Stimulated activated CD8-positive, alpha-beta memory T cell treated with anti-CD3 and anti-CD28 coated beads, Interleukin-7, amount 100 ng/mL, for 48 hours (primary cell): ENCODE results near the gene IL21R.
A peak's percentile ranks its signal among the peaks of the same experiment; 100 is the strongest.

ENCODE experiments used
- DNase-seq, 2 donors: peaks; one replicate each; pipeline ENCODE4 v3.0.0-alpha.2; 2020; ENCODE audit warnings: low read depth in 1 of 2; ENCODE audit errors: extremely low read depth in 1 of 2

IL21R gene

DNA sequence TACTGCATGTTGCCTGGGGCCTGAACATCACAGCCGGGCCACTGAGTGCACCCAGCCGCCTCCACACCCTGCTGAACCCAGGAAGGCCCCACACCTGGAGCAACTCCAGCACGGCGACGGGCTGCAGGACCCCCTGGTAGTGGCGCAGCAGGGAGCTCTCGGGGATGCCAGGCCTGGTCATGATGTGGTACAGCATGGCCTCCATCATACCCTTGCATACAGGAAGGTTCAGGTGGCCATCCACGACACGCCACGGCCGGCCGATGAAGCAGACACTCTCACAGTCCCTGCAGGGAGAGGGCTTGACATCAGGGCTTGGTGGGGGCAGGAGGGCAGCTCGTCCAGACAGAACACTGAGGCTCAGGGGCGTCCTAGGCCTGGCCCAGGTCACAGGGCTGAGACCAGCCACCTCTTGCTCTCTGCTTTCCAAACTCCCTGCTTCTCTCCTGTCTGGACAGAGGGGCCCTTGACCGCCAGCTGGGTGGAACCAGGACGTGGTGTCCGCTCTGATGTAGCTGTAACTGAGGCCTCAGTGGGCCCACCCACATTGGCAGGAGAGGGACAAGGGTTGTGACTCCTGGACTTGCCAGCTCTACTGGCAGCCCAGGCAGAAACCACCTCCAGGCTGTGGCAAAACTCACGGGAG, 60.3 kb downstream of the IL21R start:
- DNase-seq, result no peak

DNA sequence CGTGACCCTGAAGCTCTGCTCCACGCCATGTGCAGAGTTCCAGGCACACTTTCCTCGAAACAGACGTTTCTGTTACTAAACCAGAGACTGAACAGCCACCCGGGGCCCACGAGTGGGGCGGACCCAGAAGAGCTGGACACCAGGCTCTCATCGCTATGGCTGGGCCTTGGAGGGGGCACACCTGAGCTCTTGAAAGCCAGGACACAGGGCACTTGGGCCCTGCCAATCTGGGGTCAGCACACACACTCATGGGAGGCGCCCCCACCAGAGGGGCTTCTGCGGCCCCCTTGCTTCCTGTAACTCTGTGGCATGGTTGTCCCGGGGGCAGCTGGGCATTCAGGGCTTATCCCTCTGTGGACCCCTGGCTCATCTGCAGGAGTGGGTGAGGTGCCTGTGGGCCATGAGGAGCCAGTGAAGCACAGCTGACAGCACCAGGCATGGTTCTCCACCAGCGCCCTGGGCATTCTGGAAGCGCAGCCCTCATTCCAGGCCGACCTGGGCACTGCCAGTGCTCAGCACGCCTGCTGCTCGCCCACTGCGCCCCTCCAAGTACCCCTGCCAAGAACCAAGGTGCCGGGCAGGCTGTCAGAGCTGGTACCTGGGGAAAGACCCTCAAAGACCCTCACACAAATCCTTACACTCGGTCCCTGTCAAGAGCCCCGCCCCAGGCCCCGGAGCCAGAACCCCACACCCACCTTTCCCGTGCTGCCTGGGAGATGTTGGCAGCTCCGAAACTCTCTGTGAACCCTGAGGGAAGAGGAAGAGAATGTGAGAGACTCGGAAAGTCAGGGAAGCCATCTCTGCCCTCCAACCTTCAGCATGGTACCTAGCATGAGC, 61.1 kb downstream of the IL21R start:
- no peak for DNase-seq

DNA sequence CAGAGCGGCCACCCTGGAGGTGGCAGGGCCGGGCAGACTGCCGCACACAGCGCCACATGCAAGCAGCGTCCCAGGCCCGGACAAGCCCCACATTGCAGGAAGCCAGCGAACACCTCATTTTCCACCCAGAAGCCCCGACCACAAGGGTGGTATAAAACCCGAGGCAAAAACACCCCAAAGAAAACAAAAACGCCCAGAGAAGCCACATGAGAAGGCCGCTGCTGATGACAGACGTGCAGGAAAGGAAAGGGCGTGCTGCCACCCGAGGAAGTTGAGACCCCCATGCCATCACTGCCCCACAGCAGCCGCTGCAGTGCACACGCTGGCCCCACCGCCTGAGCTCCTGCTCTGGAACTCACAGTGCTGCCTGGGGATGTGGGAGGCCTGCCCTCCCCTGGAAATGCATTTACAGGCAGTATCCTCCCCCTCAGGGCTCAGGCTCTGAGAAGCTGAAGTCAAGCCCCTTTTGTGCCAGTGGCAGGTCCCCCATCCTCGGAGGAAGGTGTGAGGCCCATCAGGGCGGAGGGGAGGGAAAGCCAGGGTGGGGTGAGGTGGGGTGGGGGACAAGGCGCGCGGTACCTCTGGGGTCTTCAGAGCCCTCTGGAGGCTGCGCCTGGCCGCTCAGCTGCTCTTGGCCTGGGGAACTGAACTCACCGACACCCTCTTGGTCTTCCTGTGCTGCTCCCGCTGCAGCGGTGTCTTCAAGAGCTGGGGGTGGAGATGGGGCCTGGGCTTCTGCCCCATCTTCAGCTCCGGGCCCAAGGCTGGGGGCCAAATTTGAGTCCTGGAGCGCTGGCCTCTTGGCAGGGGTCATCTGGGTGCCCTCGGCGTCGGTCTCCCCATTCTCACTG, 62.0 kb downstream of the IL21R start:
- DNase-seq, result peak in 1 of 2 donors; percentile 57

DNA sequence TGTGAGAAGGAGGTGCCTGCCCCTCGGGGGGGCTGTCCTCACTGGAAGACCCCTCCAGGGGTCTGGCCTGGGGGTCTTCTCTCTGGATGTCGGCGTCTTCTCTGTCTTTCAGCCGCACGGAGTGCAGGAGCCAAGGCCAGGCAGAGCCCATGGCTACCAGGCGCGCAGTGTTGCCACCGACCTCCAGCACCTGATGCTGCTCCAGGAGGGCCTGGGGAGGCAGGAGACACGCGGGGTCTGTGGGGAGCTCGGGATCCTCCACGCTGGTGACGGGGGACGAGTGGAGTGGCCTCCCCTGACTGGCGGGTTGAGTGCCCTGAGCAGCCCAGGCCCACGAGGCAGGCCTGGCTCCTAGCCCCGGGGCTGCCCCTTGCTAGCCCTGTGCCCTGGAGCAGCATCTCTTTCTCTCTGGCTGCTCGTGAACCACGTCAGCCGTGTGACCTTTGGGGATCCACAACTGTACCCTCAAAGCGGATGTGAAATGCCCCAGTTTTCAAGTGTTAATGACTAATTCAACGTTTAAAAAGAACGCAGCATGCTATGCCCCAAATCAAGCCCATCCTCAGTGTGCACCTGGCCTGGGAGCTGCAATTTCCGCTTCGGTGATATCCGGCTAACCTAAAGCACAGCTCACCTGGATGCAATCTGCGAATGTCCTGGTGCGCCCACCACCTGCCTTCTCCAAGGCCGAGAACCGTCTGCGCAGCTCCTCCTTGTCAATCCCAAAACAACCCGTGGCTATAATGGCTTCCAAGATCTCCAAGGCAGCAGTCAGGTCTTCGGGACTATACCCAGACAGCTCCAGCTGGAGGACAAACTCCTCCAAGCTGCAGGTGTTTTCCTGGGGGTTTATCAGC, 62.9 kb downstream of the IL21R start:
- no peak for DNase-seq

DNA sequence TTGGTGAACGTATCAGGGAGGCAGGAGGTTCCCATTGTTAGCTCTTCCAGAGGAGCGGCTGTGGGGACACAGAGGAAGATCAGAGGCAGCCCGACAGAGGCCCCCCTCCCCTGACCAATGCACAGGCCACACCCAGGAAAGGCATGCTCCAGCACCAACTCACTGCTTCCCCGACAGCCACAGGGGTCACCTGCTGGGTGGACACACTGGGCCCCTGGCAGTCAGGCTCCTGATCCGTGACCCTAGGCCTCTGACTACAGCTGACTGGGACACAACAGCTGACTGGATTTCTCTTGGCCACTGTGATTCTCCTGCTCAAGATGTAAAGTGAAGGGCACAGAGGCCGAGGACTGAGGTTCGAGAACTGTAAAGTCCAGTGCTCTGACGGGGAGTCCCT, 63.5 kb downstream of the IL21R start:
- DNase-seq, result no peak

DNA sequence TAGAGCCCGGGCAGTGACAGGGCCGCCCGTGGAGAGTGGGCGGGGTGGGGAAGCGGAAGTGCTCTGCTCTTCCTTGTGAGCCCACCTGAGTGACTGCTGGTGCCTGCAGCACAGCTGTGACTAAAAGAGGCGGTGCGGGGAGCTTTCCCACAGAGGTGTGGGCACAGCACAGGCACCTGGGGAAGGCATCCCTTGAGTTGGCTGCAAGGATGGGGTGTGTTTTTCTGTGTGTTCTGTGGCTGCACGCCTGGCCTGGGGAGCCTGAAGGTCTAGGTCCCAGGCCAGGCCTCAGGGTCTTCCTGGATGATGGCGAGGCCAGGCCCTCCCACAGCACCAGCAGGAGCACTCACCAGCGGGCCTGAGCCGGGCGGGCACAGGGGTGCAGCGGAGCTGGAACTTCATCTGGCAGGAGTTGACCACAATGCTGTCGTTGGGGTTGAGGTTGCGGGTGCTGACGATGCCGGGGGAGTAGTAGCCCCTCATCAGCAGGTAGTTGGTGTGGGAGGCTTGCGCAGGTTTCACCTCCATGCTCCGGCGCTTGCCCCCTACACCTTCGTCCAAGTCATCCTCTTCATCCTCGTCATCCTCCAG, 67.1 kb downstream of the IL21R start:
- DNase-seq, result no peak

DNA sequence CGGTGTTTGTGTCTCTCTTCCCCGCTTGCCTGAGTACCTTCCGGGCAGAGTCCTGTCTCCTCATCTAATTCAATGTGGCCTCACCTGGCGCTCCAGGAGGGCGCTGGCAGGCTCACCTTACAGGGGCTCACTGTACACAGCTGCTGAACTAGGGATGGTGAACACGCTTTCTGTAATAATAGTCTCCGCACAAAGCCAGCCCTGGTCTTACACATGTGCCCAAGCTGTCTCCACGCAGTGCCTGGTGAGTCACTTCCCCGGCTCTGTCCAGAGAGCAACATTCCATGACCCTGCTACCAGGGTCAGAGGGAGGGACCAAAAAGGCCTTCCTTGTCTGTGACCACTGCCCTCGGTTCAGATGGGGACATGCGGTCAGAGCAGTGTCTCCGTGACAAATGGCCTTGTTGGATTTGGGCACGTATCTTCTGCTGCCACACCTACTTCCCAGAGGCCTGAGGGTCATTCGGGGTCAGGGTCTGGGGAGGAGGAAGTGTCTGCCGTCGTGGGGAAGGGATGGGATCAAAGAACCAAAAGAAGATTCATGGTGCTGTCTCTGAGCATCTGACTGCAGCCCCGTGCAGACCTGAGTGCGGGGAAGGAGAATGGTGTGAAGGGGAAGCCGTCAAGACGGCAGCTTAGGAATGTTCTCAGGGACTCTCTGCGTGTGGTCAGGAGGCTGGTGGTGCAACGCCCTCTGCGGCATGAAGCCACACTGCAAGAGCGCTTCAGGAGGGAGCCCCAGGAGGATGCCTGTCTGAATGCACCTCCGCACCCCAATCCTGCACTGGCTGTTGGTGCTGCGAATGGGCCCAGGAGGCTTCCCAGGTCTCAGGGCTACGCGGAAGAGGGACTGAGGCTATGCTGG, 68.8 kb downstream of the IL21R start:
- no peak for DNase-seq

DNA sequence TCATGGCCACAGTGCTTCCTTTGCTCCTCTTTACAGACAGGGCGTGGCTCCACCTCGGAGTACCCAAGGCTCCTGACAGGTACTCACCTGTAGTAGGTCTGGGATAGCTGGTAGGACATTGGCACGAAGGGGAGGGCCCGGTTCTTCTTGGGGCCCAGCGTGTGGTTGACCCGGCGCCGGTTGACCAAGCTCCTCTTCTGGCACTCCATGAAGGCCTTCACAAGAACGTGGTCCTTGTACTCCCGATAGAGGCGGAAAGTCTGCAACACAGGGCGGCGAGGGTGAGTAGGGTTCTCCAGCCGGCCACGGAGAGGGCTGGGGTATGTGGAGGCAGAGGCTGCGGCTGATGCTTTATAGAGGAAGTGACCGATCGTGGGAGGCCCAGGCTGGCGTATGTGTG, 69.7 kb downstream of the IL21R start:
- no peak for DNase-seq

DNA sequence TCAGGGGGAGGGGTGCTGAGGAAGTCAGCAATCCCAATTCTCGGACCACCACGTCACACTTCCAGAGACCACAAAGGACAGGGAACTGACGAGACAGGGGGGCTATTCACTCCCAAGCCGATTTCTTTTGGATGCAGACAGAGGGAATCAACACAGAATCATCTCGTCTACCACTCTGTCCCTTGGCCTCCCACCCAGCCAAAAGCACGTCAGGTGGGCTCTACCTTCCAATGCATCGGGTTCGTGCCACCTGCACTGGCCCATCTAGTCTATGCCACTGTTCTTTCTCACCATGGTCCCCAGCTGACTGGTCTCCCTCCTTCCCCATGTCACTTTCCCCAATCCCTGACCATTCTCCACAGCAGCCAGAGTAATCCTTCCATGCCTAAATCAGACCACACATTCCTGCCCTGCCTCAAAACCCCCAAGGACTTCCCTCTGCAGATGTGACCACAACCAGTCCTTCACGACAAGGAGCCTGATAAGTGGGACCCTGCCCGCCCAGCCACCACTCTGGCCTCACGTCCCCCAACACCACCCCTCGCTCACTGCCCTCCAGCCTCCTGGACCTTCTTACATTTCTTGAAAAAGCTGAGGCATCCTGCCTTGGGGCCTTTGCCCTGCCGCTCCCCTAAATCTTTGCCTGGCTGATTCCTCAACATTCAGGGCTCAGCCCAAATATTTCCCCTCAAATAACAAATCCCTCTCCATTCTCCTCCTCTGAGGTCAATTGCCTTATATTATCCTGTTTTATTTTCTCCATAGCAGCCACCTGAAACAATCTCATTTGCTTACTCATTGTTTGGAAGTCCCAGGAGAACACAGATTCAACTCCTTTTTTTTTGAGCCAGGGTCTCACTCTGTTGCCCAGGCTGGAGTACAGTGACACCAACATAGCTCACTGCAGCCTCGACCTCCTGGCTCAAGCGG, 70.4 kb downstream of the IL21R start:
- no peak for DNase-seq

DNA sequence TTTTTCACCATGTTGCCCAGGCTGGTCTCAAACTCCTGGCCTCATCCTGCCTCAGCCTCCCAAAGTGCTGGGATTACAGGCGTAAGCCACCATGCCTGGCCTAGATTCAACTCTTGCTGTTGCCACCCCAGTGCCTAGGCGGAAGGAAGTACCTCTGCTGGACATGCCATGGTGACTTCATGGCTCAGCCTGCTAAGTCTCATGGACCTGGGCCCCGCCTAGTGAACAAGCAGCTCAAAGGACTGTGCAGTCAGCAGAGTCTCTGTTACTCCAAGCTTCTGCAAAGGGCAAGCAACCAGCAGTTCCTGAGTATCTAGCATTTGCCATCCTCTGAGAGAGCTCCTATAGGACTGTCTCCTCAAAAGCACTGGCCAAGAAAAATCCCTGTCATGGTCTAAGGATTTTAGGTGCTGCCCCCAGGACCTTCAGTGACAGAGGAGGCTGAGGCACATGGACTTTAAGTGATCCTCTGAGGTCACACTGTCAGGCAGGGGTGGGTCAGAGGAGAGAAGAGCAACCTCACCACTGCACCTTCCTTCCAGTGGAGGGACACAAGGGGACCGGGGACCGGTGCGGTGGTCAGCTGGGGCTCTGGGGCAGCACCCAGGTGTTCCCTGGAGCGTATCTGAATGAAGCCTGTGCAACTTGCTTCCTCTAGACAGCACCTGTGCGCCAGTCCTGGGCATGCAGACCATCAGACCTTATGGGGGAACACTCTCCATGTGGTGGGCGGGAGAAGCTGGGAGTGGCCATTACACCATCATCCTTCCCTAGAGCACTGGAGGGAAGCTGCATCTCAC, 71.3 kb downstream of the IL21R start:
- DNase-seq, result no peak

DNA sequence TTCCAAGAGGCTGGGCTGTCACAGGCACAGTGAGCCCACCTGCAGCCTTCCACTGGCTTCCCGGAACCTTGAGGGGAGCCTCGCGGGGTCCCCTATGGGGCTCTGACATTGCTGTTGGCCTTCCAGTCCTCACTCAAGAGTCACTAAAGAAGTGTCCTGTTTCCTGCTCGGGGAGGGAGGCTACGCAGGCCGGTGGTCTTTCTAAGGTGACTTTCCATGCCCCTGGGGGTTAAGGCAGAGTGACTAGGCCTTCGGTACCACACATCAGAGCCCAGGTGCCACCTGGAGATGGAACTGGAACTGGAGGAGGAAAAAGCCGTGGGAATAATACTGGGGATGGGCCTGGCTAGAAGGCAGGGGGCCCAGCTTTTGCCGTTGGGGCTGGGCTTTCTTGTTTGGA, 72.1 kb downstream of the IL21R start:
- DNase-seq, result no peak

DNA sequence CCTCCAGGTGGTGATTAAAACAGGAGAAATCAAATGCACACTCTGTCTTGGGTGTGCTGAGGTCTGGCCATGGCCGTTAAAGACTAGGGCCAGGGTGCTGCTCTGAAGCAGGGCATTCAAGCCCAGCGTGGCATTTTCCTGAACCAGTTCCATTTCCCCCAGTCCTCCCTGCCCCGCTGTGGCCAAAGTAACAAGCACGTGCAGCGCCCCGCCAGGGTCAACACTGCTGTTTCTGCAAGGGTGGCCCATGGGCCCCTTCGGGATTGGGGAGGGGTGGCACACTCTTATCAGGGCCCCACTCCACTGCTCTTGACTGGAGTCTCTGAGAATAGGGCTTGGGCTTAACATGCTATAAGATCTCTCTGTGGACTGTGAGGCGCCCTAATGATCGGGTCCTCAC, 72.9 kb downstream of the IL21R start:
- DNase-seq, result no peak

DNA sequence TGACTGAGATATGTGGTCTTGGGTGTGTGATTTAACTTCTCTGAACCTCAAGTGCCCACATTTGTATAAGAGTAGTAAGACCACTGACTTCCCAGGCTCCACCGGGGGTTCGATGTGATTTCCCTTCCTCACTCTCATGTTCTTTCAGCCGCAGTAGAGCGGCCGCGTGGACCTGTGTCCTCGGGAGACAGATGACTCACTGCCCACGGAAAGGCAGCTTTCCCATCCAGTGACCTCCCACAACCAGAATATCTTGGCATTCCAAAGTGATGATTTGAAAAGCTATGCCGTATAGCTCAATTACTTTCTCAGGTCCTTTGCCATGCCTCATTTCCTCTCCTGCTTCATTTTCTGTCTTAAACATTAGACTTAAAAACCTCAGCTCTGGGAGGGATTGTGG, 73.6 kb downstream of the IL21R start:
- no peak for DNase-seq

DNA sequence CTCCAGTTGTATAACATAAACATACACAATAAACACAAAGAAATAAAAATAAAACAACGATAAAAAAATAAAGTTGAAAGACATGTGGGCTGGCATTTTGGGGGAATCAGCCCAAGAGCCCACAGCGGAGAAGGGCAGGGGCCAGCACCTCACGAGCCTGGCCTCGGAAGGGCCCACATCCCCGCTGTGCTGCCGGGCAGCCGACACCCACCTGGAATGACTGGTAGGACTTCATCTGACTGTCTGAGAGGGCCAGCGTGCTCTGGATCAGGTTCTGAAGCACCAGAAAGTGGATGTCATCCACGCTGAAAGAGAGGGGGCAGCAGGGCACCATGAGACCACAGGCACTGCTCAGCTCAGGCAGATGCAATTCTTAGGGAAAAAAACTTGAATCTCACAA, 74.3 kb downstream of the IL21R start:
- DNase-seq, result no peak

DNA sequence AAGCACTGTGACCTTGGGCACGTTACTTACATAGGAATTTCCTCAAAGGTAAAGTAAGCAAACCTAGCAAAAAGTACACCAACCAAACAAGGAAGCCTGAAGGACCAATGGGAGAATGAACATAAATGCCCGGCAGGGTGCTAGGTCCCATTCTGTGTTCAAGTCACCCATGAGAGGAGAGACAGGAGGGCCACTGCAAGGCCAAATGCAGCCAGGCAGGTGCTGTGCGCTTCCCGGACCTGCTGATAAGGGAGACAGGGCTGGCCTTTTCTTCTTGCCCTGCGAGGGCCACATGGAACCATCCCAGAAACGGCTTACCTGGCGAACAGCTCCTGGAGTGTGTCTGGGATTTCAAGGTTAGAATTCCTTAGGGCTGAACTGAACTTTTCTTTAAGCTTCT, 78.8 kb downstream of the IL21R start:
- DNase-seq, result no peak

DNA sequence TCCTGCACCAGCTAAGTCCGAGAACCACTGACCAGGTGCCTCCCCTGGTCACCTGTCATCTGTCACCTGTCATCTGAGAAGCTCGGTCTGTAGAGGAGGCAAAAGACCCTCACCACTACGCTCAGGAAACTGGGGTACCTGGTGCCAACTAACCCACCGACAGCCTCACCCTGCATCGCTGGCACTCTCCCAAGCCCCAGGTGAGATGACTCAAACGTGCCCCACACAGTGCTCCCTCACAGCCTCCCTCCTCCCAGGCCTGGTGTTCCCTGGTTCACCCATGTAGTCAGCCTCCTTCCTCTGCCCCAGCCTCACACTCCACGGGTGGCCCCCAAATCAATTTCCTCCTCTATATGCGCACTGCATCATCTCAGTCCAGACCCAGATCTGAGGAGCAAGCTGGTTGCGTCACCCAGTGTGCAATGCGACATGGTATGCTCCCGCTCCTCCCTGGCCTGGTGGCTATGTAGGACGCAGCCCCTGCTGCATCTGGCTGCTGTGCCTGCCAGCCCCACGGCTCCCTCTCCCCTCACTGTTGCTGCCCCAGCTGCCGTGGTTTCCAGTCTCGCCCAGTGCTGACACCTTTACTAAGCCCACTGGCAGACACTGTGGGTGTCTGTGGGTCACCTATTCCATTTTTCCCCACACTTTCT, 79.4 kb downstream of the IL21R start:
- no peak for DNase-seq
